T-helper 9 cell (primary cell): Measurements from ENCODE around the gene NLGN3.

Experiments used
- DNase-seq: peaks from one replicate; pipeline ENCODE4 v3.0.0-alpha.2; 2020

NLGN3 gene

DNA sequence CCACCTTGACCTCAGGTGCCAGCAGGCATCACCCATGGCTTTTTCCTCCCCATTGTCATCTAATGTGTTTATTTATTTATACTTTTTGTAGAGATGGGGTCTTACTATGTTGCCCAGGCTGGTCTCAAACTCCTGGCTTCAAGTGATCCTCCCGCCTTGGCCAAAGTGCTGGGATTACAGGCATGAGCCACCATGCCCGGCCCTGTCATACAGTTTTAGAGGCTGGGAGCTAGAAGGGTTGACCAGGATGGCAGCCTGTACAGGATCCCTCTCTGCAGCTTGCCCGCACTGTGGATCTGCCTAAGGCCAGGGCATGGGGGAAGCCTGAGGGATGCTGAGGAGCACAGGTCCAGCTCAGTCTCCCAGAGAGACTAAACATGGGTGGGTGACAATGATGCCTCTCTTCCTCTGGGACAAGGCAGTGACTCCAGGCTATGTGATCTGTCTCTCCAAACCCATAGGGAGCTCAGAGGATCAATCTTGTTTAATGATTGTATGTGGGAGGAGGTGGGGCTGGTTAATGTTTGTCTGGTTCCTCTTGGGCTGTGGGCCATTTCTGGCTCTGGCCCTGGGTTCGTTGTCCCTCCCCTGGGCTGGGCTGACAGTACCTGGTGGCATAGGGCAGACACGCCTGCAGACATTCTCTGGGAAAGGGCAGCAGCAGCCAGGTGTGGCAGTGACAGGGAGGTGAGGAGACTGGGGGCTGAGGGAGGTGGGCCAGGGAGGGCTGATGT is 70.1 kb downstream of the NLGN3 start:
- DNase-seq: no peak

DNA sequence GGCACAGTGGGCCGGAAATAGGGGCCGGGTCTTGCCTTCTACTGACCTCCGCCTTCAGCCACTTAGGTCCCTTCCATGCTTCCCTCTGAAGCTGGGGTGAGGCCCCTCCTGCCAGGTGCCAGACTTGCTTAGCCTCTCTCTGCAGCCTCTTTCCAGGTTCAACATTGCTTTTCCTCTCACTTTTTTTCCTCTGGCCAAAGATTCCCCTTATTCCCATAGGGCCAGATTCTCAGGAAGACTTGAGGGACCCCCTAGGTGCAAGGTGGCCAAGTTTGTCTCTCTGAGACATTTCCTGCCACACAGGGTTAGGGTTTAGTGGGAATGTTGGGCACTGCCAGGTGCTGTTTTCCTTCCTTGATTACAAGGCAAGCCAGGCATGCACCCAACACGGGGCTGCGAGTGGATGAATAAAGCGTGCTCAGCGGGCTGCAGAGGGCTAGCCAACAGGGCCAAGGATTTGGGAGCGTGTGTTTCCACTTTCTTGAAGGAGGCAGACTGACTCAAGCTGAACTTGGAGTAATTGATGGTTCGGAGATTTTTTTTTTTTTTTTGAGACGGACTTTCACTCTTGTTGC is 70.8 kb downstream of the NLGN3 start:
- no peak for DNase-seq

DNA sequence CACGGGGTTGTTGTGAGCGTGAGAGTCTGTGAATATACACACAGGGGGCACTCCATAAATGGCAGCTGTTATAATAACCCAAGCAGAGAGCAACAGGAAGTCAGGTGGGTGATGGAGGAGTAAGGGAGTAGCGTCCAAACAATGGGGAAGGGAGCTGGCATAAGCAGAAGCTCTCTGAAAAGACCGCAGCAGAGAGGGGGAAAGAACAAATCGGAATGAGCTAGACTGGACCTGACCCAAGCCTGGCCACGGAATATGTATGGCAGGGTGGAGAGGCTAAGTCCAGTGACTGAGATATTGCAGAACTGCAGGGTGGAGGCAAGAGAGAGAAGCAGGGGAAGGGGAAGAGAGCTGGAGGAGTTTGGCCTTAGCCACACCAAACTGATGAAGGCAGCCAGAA is 71.8 kb downstream of the NLGN3 start:
- no peak for DNase-seq

DNA sequence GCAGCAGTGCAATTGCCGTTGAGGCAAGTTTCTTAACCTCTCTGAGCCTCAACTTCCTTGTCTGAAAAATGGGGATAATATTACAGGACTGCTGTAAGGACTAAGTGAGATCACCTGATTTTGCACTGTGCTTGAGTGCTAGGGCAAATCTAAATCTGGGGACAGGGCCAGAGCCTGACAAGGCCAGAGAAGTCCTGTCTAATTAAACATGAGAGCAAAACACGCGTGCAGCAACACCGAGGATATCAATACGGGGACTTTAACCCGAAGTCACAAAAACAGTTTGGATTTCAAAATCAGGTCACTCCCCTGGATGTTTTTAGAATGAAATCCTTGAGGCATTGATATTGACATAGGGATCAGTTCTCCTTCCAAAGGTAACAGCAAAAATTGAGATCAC is 72.7 kb downstream of the NLGN3 start:
- no peak for DNase-seq
